ENCODE results near the gene DSCAML1.

The DSCAML1 gene

DNA sequence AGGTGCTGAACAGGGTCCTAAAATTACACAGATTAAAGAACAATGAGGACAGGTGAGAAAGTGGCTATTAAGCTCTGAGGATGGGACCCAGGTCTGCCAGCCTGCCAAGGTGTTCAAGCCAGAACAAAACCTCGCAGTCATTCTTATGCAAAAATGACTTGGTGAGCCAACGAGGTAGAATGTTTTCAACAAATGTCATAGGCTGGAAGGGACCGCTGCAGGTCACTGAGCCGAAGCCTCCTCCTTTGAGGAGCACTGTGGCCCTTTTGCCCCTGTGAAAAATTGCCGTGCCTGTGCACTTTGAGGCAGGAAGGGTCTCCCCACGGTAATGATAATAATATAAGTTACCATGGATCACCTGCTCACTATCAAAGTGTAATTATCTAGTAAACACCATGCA lies 216.2 kb downstream of the DSCAML1 start:
- no peak for TF ChIP-seq CTCF (conservative IDR thresholded peaks at IDR 0.05)
- H3K27ac ChIP-seq: no peak overlapping the region

DNA sequence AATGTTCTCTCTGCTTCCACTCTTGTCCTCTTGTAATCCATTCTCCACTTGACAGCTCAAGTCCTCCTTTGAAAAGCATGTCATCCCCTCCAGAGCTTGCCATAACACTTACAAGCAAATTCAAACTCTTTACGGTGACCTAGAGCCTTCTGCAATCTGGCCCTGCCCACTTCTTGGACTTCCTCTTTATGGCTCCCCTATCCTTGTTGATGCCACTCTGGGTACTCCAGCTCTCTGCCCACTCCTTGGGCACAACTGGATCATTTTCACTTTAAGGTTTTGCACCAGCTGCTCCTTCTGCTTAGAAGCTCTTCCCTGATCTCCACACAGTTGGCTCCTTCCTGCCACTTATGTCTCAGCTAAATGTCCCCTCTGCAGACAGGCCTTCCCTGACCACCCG lies 217.9 kb downstream of the DSCAML1 start:
- TF ChIP-seq CTCF (conservative IDR thresholded peaks at IDR 0.05): no peak
- no peak overlapping the region for H3K27ac ChIP-seq

DNA sequence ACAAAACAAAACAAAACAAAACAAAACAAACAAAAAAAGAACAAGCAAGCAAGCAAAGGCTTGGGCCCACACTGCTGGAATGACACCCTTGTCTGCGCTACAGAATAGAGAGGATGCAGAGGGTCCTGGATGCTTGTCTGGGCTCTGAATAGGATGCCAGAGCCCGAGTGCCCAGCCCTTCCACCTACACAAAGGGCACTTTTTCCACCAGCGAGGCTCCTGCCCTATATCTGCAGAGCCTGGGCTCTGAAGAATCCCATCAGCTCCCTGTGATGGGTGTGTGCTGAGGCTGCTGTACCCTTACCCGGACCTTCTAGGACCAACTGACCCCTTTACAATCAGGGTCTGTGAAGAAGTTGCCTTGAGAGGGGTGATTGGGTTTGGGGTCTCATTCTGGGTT lies 221.2 kb downstream of the DSCAML1 start:
- no peak for TF ChIP-seq CTCF (conservative IDR thresholded peaks at IDR 0.05)

GRCh38 chr11:117574551-117574950 lies 222.5 kb downstream of the DSCAML1 start:
- no peak overlapping the region for H3K27ac ChIP-seq
- no peak for TF ChIP-seq CTCF (conservative IDR thresholded peaks at IDR 0.05)

More for the DNA sequence above, 221.2 kb downstream of the DSCAML1 start:
- no peak overlapping the region for H3K27ac ChIP-seq

GRCh38 chr11:117573326-117573725 lies 223.7 kb downstream of the DSCAML1 start:
- TF ChIP-seq CTCF (conservative IDR thresholded peaks at IDR 0.05): no peak
- H3K27ac ChIP-seq: no peak overlapping the region

GRCh38 chr11:117572671-117573070 lies 224.3 kb downstream of the DSCAML1 start:
- TF ChIP-seq CTCF (conservative IDR thresholded peaks at IDR 0.05): no peak
- H3K27ac ChIP-seq: no peak overlapping the region

GRCh38 chr11:117572129-117572528 lies 224.9 kb downstream of the DSCAML1 start:
- TF ChIP-seq CTCF (conservative IDR thresholded peaks at IDR 0.05): no peak
- no peak overlapping the region for H3K27ac ChIP-seq

GRCh38 chr11:117570701-117571100 lies 226.3 kb downstream of the DSCAML1 start:
- H3K27ac ChIP-seq: no peak overlapping the region
- no peak; the same call in 1 of the 2 replicates for TF ChIP-seq CTCF (conservative IDR thresholded peaks at IDR 0.05)

Data from VCaP (cell line).